Endodermal cell (in vitro differentiated cells): ENCODE measurements around the gene ECSIT. TPM values are rescaled to one million over a fixed set of nuclear protein-coding genes. Genes with fewer than 3 reads are reported as not detected.

Source experiments
- DNase-seq: peaks from one replicate; pipeline ENCODE4 v3.0.0-alpha.2; 2017
- H3K27ac ChIP-seq: 2 replicates; pipeline ENCODE4 v1.5.1; 2013; ENCODE audit warnings: mild to moderate bottlenecking, low read depth, low read length, moderate library complexity
- H3K27me3 ChIP-seq: 2 replicates; pipeline ENCODE4 v1.6.1; 2013; ENCODE audit warnings: mild to moderate bottlenecking, low read length, moderate library complexity; ENCODE audit not compliant: insufficient read depth, control insufficient read depth, poor library complexity, severe bottlenecking
- H3K36me3 ChIP-seq: 2 replicates; pipeline ENCODE4 v1.7.0; 2013; ENCODE audit warnings: mild to moderate bottlenecking, low read length, moderate library complexity; ENCODE audit not compliant: control insufficient read depth, insufficient read depth
- H3K4me1 ChIP-seq: one replicate; pipeline ENCODE4 v1.7.0; 2013; ENCODE audit warnings: low read length; ENCODE audit not compliant: control insufficient read depth, insufficient read depth
- H3K4me3 ChIP-seq: 2 replicates; pipeline ENCODE4 v1.5.1; 2013; ENCODE audit warnings: mild to moderate bottlenecking, low read length, moderate library complexity
- H3K9ac ChIP-seq: 2 replicates; pipeline ENCODE4 v1.6.1; 2013; ENCODE audit warnings: mild to moderate bottlenecking, low read length, moderate library complexity; ENCODE audit not compliant: poor library complexity, severe bottlenecking; ENCODE audit errors: extremely low read depth
- H3K9me3 ChIP-seq: 2 replicates; pipeline ENCODE4 v1.6.1; 2013; ENCODE audit warnings: mild to moderate bottlenecking, low read length, moderate library complexity; ENCODE audit not compliant: control insufficient read depth
- H3K27ac Mint-ChIP-seq: 2 replicates; pipeline ENCODE4 v1.8.0; 2020; ENCODE audit warnings: mixed read lengths
- H3K27me3 Mint-ChIP-seq: 2 replicates; pipeline ENCODE4 v1.8.0; 2021; ENCODE audit warnings: mild to moderate bottlenecking, mixed read lengths; ENCODE audit not compliant: insufficient read depth
- H3K36me3 Mint-ChIP-seq: 2 replicates; pipeline ENCODE4 v1.8.0; 2020; ENCODE audit warnings: low read depth, mixed read lengths
- H3K4me1 Mint-ChIP-seq: 2 replicates; pipeline ENCODE4 v1.8.0; 2020; ENCODE audit warnings: mixed read lengths
- H3K4me3 Mint-ChIP-seq: 2 replicates; pipeline ENCODE4 v1.8.0; 2020; ENCODE audit warnings: mild to moderate bottlenecking, moderate library complexity, mixed read lengths
- H3K9me3 Mint-ChIP-seq: 2 replicates; pipeline ENCODE4 v1.8.0; 2020; ENCODE audit warnings: mild to moderate bottlenecking, mixed read lengths
- CTCF ChIP-seq: fragments of 200-600 bp; sonication (generic); conservative IDR thresholded peaks from 2 replicates; pipeline ENCODE4 v1.5.0; 2021; ENCODE audit warnings: antibody characterized with exemption, mild to moderate bottlenecking
- WGBS, 2 experiments: methylation state at CpG; one replicate each; pipeline versions ENCODE4 v1.1.5 to v1.1.7; 2013; ENCODE audit warnings: missing lambda C conversion rate in 2 of 2, mixed read lengths in 1 of 2; ENCODE audit not compliant: insufficient coverage in 1 of 2, insufficient read length in 1 of 2; 5-methylcytosine and 5-hydroxymethylcytosine counted together
- long read RNA-seq, 4 experiments: library from polyadenylated mRNA in 2 of 4; library from RNA in 1 of 4; library from capped mRNA in 1 of 4; stranded (forward) in 3 of 4; unstranded in 1 of 4; transcript quantifications; one replicate each; pipeline ENCODE4 v2.0.0, GENCODE V29; 2020 to 2021; ENCODE audit warnings: inconsistent platforms in 1 of 4
- polyA plus RNA-seq, 2 experiments: library from polyadenylated mRNA; stranded (reverse); fragments of 50-300 nt; gene quantifications; one replicate each; pipeline ENCODE4 v1.2.3, GENCODE V29; 2013
- total RNA-seq, 2 donors: library from RNA; stranded (reverse); fragmentation: NEBNext Ultra II Directional in 1 of 2; extraction: Animal tissue kit (Norgen Biotek cat#: 25700) in 1 of 2; gene quantifications; 2 replicates in 1 of 2; 3 replicates in 1 of 2; pipeline ENCODE4 v1.2.1, GENCODE V29; 2021

Gene ECSIT
- 10 to 100 TPM; 24.7 to 26.2 TPM for total RNA-seq
- polyA plus RNA-seq (2013, experiment 1 of 2), result 39.6 TPM
- 30.5 TPM for polyA plus RNA-seq (2013, experiment 2 of 2)
- long read RNA-seq, experiment 1, partial matches to known transcripts, result 3 of 11 reads
- long read RNA-seq, experiment 1, other reads (novel, unspliced or antisense), result 4 of 11 reads
- long read RNA-seq, experiment 2, transcript ECSIT-202 (8 exons, 1,700 nt), result major isoform, 24 of 36 reads
- long read RNA-seq, experiment 2, partial matches to known transcripts, result 3 of 36 reads
- long read RNA-seq, experiment 2, other reads (novel, unspliced or antisense), result 5 of 36 reads
- long read RNA-seq, experiment 3, transcript ECSIT-202 (8 exons, 1,700 nt), result major isoform, 143 of 194 reads
- long read RNA-seq, experiment 3, partial matches to known transcripts, result 1 of 194 reads
- long read RNA-seq, experiment 3, other reads (novel, unspliced or antisense), result 44 of 194 reads
- long read RNA-seq, experiment 4, transcript ECSIT-202 (8 exons, 1,700 nt), result major isoform, 34 of 53 reads
- long read RNA-seq, experiment 4, partial matches to known transcripts, result 2 of 53 reads
- long read RNA-seq, experiment 4, other reads (novel, unspliced or antisense), result 15 of 53 reads

- no peak for TF ChIP-seq CTCF
- H3K36me3 ChIP-seq, result no peaks in the 10 kb centered on the region
- 0 to 1% methylated on average over 27 to 47 of the region's 47 CpGs for whole genome bisulfite sequencing, 2 experiments
- Mint-ChIP-seq H3K9me3 (no peaks in the 10 kb centered on the region), H3K27me3 (peaks cover 11% of the 10 kb centered on the region), H3K36me3 (no peaks in the 10 kb centered on the region), H3K4me3 (peak within 1 kb of the TSS; percentile 89), H3K27ac (peak within 1 kb of the TSS; percentile 95), H3K4me1 (peaks cover 6% of the 10 kb centered on the region)
- H3K4me3 ChIP-seq, result peak within 1 kb of the TSS; percentile 90
- H3K9ac ChIP-seq, result peak within 1 kb of the TSS; percentile 69
- H3K4me1 ChIP-seq, result no peaks in the 10 kb centered on the region
- no peaks in the 10 kb centered on the region for H3K27me3 ChIP-seq
- peak within 1 kb of the TSS; percentile 89 for H3K27ac ChIP-seq
- DNase-seq, result peak; percentile 99
- no peaks in the 10 kb centered on the region for H3K9me3 ChIP-seq
These were observed at the start of gene ECSIT for GRCh38 chr19:11528551-11529341. Gene ECSIT (minus strand): TSS chr19:11529134. CDS start chr19:11519170, 9,964 bp downstream.

GRCh38 chr19:11577451-11578257, 48.7 kb upstream of the ECSIT start, which contains the start of gene ACP5:
Gene ACP5 (minus strand): TSS chr19:11577645. CDS start chr19:11577317, 328 bp downstream.
- no peaks in the 10 kb centered on the region for H3K36me3 ChIP-seq
- no peaks in the 10 kb centered on the region for H3K9me3 ChIP-seq
- no peak within 1 kb of the TSS for H3K9ac ChIP-seq
- 87 to 93% methylated on average over 3 to 18 of the region's 18 CpGs for WGBS, 2 experiments
- no peak for TF ChIP-seq CTCF
- no peak within 1 kb of the TSS for H3K27ac Mint-ChIP-seq
- peaks cover 3% of the 10 kb centered on the region for H3K4me1 Mint-ChIP-seq
- no peaks in the 10 kb centered on the region for H3K4me1 ChIP-seq
- no peaks in the 10 kb centered on the region for H3K27me3 ChIP-seq
- no peak for DNase-seq
- H3K4me3 Mint-ChIP-seq, result peak within 1 kb of the TSS; percentile 36
- no peaks in the 10 kb centered on the region for H3K36me3 Mint-ChIP-seq
- H3K9me3 Mint-ChIP-seq, result peaks cover 5% of the 10 kb centered on the region
- H3K27ac ChIP-seq, result no peak within 1 kb of the TSS
- H3K4me3 ChIP-seq, result no peak within 1 kb of the TSS
- H3K27me3 Mint-ChIP-seq, result peaks cover 22% of the 10 kb centered on the region

- Mint-ChIP-seq H3K4me3 (no peak overlapping the region), H3K9me3 (peaks cover 5% of the 10 kb centered on the region)
- H3K27me3 ChIP-seq, result no peaks in the 10 kb centered on the region
These were observed 47.3 kb upstream of the ECSIT start for GRCh38 chr19:11576227-11576626.

More at GRCh38 chr19:11576227-11576626, 47.3 kb upstream of the ECSIT start:
- WGBS, 2 experiments, result 90 to 93% methylated on average over 12 to 15 of the region's 15 CpGs
- Mint-ChIP-seq H3K27ac (no peak overlapping the region), H3K36me3 (no peaks in the 10 kb centered on the region), H3K4me1 (no peaks in the 10 kb centered on the region), H3K27me3 (peaks cover 20% of the 10 kb centered on the region)
- no peaks in the 10 kb centered on the region for H3K36me3 ChIP-seq
- no peaks in the 10 kb centered on the region for H3K9me3 ChIP-seq
- DNase-seq, result no peak
- H3K27ac ChIP-seq, result no peak overlapping the region
- H3K4me3 ChIP-seq, result no peak overlapping the region
- no peak overlapping the region for H3K9ac ChIP-seq
- no peak for TF ChIP-seq CTCF
- H3K4me1 ChIP-seq, result no peaks in the 10 kb centered on the region
